DOHH2 (cell line): Measurements from ENCODE around the gene DES.

Source experiments
- EZH2phosphoT487 ChIP-seq: fragments of 200-600 bp; sonication (generic); IDR thresholded peaks from 2 replicates; pipeline ENCODE4 v1.6.1; 2017; ENCODE audit warnings: borderline replicate concordance, mild to moderate bottlenecking, antibody characterized with exemption, low read length, moderate library complexity, mixed read lengths
- TF ChIP-seq, protein P1 (sequence below): fragments of 200-600 bp; sonication (generic); IDR thresholded peaks from one replicate; pipeline ENCODE4 v1.5.1; 2014; ENCODE audit warnings: antibody characterized with exemption, mild to moderate bottlenecking, low read depth, low read length; ENCODE audit not compliant: poor library complexity, severe bottlenecking

DNA sequence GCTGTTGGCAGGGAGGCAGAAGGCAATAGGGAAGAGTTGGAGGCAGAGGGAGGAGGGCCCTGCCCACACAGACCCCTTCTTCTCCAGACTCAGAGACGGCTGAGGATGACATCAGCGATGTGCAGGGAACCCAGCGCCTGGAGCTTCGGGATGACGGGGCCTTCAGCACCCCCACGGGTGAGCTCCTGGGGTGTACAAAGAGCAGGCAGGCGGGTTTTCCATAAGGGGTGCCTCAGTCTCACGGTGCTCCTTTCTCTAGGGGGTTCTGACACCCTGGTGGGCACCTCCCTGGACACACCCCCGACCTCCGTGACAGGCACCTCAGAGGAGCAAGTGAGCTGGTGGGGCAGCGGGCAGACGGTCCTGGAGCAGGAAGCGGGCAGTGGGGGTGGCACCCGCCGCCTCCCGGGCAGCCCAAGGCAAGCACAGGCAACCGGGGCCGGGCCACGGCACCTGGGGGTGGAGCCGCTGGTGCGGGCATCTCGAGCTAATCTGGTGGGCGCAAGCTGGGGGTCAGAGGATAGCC lies 26.5 kb downstream of the DES start:
- TF ChIP-seq, protein P1, sequence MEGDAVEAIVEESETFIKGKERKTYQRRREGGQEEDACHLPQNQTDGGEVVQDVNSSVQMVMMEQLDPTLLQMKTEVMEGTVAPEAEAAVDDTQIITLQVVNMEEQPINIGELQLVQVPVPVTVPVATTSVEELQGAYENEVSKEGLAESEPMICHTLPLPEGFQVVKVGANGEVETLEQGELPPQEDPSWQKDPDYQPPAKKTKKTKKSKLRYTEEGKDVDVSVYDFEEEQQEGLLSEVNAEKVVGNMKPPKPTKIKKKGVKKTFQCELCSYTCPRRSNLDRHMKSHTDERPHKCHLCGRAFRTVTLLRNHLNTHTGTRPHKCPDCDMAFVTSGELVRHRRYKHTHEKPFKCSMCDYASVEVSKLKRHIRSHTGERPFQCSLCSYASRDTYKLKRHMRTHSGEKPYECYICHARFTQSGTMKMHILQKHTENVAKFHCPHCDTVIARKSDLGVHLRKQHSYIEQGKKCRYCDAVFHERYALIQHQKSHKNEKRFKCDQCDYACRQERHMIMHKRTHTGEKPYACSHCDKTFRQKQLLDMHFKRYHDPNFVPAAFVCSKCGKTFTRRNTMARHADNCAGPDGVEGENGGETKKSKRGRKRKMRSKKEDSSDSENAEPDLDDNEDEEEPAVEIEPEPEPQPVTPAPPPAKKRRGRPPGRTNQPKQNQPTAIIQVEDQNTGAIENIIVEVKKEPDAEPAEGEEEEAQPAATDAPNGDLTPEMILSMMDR, result no peak
- no peak for TF ChIP-seq EZH2phosphoT487
